NCI-H2107 treated with DMSO at 0.1 percent for 48 hours (cell line): ENCODE measurements around the gene GPC5.

ENCODE experiments used
- DNase-seq: peaks from one replicate; lab custom pipeline; 2025; ENCODE audit not compliant: unreplicated experiment; lab: John Stamatoyannopoulos, UW

Gene GPC5

GRCh38 chr13:91454666-91455065 lies 56.2 kb downstream of the GPC5 start:
- DNase-seq: no peak

DNA sequence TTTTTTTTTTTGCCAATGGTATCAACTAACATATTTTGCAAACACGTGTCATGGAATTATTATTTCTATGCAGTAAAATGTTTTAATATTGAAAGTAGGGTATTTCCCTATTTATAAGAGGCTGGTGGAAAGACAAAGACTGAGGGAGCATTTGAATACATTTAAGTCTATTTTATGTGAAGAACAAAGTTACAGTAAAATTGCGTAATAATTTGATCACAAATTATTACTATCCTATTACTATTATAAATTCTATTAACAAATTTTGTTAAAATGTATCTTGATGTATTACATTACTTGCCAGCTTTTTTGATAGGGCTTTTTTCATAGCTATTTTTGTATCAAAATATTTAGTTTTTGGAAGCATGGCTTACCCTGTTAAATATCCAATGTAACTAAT lies 58.4 kb downstream of the GPC5 start:
- DNase-seq: no peak

DNA sequence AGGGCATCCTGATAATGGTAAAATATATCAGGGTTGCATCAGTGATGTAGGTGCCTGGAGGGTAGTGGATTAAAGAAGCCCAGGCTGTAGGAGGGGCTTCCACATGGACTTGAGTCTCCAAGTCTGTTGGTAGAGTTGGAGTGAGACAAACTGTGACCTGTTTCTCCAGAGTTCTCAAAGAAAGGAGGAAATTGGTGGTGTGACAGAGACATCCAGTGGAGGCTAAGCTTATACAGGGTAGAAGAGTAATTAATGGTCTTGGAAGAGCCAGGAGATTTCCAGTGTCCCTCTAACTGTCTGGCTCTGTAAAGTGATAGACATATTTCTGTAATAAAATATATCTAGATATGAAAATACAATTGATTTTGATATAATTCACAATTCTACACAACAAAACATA lies 61.1 kb downstream of the GPC5 start:
- no peak for DNase-seq

- DNase-seq: no peak
These were observed 65.9 kb downstream of the GPC5 start for GRCh38 chr13:91464336-91464735.

- DNase-seq: no peak
These were observed 68.8 kb downstream of the GPC5 start for GRCh38 chr13:91467236-91467635.

GRCh38 chr13:91468301-91468700 lies 69.9 kb downstream of the GPC5 start:
- DNase-seq: no peak

DNA sequence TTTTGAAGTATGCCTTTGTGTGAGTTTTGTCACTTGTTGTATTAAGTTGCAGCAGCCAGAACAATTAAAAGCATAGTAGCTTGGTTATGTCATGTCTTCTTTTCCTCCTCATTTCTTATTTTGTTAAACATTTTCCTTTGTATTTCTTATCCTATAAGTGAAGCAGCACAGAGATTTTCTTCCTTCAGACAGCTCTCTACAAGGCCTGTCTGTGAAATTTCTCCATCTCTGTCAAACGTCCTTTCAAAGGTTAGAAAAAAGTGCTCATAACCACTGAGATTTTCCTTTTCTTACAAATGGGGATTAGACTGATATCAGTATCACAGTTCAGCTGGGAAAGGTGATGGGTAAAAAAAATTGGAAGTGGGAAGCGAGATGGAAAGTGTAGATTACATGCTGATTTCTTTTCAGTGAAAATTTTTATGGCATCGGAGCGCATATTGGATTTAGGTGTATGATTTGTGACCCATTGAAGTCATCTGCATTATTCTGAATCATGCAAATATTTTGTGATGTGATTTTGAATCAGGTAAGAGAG lies 71.7 kb downstream of the GPC5 start:
- DNase-seq: no peak

DNA sequence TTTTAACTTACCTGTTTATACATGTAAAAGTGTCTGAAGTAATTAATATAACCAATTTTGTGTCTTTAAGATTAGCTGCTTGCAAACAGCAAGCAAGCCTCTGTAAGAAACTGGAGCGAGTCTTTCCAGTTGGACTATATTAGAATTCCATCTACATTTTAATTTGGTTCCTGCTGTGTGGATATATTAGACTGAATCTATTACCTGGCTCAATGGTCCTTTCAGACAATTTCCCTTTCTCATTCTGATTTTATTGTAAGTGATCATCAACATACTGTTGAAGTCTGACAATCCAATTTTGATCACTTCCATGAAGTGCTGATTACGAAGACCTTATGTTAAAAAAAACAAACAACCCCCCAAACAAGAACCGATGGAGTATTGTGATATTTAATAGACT lies 72.3 kb downstream of the GPC5 start:
- DNase-seq: no peak

GRCh38 chr13:91482427-91482826 lies 84.0 kb downstream of the GPC5 start:
- DNase-seq: no peak

DNA sequence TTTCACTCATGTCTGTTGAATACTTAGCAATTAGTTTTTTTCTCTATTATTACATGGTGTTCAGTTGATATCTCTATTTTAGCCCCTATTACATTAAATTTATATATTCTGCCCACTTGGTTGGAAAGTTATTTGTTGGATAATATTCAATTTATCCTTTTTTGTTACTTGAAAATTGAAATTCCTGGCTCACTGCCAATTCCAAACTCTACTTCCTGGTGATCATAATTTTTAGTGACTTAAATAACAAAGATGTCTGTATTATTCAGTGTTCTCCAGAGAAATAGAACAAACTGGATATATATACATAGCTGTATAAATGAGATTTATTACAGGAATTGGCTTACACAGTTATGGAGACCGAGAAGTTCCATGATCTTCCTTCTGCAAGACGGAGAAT lies 93.6 kb downstream of the GPC5 start:
- DNase-seq: no peak

DNA sequence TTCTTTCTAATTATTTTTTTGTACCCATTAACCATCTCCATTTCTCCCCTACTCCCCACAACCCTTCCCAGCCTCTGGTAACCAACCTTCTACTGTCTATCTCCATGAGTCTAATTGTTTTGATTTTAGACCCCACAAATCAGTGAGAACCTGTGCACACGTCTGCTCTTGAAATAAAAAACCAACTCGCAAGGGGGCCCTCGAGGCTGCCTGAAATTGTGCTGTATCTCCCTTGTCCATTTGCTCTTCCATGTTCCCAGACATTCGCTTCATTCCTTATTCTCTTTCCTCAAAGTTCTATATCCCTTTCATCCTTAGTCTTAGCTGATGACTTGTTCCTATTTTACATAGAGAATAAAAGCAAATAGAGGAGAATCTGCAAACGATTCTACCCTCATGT lies 95.0 kb downstream of the GPC5 start:
- no peak for DNase-seq

- DNase-seq: no peak
These were observed 99.9 kb downstream of the GPC5 start for GRCh38 chr13:91498298-91498697.

- DNase-seq: no peak
These were observed 105.8 kb downstream of the GPC5 start for GRCh38 chr13:91504216-91504615.

- DNase-seq: no peak
These were observed 108.3 kb downstream of the GPC5 start for GRCh38 chr13:91506759-91507158.

GRCh38 chr13:91510058-91510457 lies 111.6 kb downstream of the GPC5 start:
- no peak for DNase-seq

- no peak for DNase-seq
These were observed 115.4 kb downstream of the GPC5 start for GRCh38 chr13:91513790-91514189.

DNA sequence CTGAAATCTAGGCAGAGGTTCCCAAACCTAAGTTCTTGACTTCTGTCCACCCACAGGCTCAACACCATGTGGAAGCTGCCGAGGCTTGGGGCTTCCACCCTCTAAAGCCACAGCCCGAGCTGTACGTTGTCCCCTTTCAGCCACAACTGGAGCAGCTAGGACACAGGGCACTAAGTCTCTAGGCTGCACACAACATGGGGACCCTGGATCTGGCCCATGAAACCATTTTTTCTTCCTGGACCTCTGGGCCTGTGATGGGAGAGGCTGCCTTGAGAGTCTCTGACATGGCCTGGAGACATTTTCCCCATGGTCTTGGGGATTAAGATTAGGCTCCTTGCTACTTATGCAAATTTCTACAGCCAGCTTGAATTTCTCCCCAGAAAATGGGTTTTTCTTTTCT lies 118.4 kb downstream of the GPC5 start:
- no peak for DNase-seq

DNA sequence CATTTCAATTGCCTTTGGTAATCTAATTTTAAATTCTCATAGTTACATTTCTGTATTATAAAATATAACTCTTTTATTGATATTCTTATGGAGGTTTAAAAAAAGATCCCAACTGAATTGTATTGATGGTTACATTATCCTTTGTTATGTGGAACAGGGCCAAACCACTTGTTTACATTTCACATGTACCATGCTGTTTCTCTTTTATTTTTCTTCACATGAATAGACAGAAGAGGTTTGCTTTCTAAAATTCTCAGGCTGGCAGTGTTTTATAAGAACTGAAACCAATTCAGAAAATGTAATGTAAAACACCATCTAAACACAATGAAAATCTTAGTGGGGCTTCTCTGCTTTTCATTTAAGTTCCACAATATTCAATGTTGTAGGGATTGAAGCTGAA lies 122.5 kb downstream of the GPC5 start:
- peak; percentile 20 for DNase-seq

- no peak for DNase-seq
These were observed 124.7 kb downstream of the GPC5 start for GRCh38 chr13:91523116-91523515.

- no peak for DNase-seq
These were observed 128.2 kb downstream of the GPC5 start for GRCh38 chr13:91526543-91527033.

GRCh38 chr13:91529739-91530482 lies 131.5 kb downstream of the GPC5 start:
- DNase-seq: no peak

DNA sequence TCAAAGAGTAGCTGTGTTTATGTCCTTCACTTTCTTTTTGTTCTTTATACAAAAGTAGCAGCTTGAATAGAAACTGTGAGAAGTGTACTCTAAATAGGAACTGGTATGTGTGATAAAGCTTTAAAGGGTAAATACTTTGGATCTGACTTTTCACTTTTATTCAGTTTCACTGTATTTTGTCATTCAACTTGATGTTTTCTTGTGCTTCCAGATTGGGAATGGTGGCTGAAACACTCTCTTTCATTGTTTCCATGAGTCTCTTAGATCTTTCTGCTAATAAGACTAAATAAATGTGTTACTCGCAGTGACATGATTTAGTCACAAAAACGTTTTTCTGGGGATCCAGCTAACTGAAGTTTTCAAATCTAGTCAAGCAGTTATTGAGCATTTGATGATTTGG lies 133.2 kb downstream of the GPC5 start:
- no peak for DNase-seq

DNA sequence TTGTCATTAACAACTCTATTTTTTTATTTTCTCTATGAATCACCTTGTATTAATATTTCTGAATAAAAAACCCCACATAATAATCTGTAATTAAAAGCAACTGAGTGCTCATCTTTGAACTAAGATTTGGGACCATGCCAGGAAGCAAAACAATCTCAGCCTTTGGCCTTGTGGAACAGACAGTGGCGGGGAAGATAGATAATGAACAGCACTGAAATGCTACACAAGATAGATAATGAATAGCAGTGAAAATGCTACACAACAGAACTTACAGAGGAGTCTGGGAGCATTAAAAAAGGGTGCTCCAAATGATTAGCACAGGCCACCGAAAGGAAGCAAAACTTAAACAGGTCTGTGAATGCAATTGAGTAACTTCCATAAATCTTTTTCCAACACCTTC lies 134.9 kb downstream of the GPC5 start:
- no peak for DNase-seq
